ENCODE measurements around the gene EVA1C. TPM values are rescaled to one million over a fixed set of nuclear protein-coding genes. Genes with fewer than 3 reads are reported as not detected.

The EVA1C gene
- total RNA-seq, 1 donor from 2014 or later = 1.2 TPM

DNA sequence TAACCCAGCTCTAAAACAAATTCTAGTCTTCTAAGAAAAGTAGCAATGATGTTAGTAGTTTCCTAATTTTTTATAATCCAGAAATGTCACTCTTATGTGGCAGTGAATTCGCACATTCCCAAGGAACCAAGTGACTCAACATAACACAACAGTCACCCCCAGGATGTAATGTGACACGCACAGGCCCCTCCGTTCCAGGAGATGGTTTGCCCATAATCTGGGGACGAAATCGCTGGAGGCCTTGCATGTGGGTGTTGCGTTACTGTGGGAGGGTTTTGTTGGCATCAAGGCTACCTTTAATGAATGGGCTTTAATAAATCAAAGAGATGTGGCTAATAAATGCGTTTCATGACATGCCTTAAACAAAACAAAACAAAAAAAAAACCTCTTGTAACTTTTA, 50.9 kb downstream of the EVA1C start:
- no peak overlapping the region for H3K4me3 Mint-ChIP-seq
- H3K4me3 ChIP-seq = no peak overlapping the region
- TF ChIP-seq EZH2phosphoT487 (IDR thresholded peaks at IDR 0.05) (no peak), EZH2 (IDR thresholded peaks at IDR 0.05) (no peak)
- TF ChIP-seq, protein P1, sequence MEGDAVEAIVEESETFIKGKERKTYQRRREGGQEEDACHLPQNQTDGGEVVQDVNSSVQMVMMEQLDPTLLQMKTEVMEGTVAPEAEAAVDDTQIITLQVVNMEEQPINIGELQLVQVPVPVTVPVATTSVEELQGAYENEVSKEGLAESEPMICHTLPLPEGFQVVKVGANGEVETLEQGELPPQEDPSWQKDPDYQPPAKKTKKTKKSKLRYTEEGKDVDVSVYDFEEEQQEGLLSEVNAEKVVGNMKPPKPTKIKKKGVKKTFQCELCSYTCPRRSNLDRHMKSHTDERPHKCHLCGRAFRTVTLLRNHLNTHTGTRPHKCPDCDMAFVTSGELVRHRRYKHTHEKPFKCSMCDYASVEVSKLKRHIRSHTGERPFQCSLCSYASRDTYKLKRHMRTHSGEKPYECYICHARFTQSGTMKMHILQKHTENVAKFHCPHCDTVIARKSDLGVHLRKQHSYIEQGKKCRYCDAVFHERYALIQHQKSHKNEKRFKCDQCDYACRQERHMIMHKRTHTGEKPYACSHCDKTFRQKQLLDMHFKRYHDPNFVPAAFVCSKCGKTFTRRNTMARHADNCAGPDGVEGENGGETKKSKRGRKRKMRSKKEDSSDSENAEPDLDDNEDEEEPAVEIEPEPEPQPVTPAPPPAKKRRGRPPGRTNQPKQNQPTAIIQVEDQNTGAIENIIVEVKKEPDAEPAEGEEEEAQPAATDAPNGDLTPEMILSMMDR (IDR thresholded peaks at IDR 0.05) = no peak
- no peaks in the 10 kb centered on the region for H3K4me1 ChIP-seq
- H3K4me2 ChIP-seq = no peak overlapping the region
- peaks cover 2% of the 10 kb centered on the region for H3K4me1 Mint-ChIP-seq
- H3K36me3 Mint-ChIP-seq = no peaks in the 10 kb centered on the region
- H3K9me3 Mint-ChIP-seq = peaks cover 7% of the 10 kb centered on the region
- H3K27me3 Mint-ChIP-seq (ENCODE audit: insufficient read depth, low read depth) = peaks cover 3% of the 10 kb centered on the region
- no peaks in the 10 kb centered on the region for H3K79me2 ChIP-seq (ENCODE audit: low read depth)
- H3K27me3 ChIP-seq = no peaks in the 10 kb centered on the region
- no peak for DNase-seq (ENCODE audit: low spot score)
- H3F3A ChIP-seq (ENCODE audit: low read depth) = no peaks in the 10 kb centered on the region
- no peaks in the 10 kb centered on the region for H4K20me1 ChIP-seq (ENCODE audit: low read depth)
- no peaks in the 10 kb centered on the region for H3K9me3 ChIP-seq (ENCODE audit: low read depth)
- no peak overlapping the region for H3K27ac ChIP-seq
- no peaks in the 10 kb centered on the region for H3K36me3 ChIP-seq
- no peak overlapping the region for H2AFZ ChIP-seq (replicated peaks)
- H3K9ac ChIP-seq = no peak overlapping the region
- H3K27ac Mint-ChIP-seq = no peak overlapping the region

DNA sequence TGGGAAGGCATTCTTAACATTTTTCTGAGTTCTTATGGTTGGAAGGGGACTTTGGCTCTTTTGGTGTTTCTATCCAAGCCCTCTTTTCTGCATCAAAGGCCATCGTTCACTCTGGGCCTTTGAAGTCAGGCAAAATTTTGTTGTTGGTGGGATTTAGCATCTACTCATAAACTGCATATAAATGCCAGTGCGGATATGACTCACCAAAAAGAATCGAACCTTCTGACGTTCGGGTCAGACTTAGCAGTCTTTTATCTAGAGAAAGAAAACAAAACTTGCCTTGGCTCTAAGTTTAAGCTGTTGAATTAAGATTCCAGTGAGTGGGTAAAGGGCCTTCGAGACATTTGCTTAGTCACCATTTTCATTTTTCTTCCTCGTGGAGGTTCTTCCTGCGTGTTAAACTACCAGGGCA, 51.4 kb downstream of the EVA1C start:
- H3K9ac ChIP-seq = no peak overlapping the region

DNA sequence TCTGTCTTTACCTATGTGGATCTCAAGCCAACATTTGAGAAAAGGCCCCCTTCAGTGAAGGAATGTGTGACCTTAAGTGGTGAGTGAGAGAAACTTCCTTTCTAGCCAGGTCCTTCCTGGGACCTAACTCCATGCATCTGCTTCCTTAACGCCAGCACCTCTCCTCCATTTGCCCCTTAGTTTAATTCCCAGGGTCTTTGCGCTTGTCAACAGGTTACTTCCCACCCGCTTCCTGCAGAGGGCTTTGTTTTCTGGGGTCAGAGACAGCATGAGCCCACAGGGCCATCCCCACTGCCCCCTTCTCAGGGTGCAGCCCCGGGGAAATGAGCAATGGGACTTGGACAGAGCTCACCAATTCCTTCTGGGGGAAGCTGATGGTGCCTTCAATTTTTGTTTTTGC, 54.8 kb downstream of the EVA1C start:
- no peaks in the 10 kb centered on the region for H3K4me1 ChIP-seq
- TF ChIP-seq EZH2 (IDR thresholded peaks at IDR 0.05) (no peak), EZH2phosphoT487 (IDR thresholded peaks at IDR 0.05) (no peak)
- TF ChIP-seq, protein P1 (IDR thresholded peaks at IDR 0.05) = no peak
- H3K9me3 ChIP-seq (ENCODE audit: low read depth) = no peaks in the 10 kb centered on the region
- no peak overlapping the region for H3K4me3 Mint-ChIP-seq
- H3K4me1 Mint-ChIP-seq = peaks cover 7% of the 10 kb centered on the region
- no peak for DNase-seq (ENCODE audit: low spot score)
- H3K27ac ChIP-seq = no peak overlapping the region
- peaks cover 7% of the 10 kb centered on the region for H3K27me3 Mint-ChIP-seq (ENCODE audit: insufficient read depth, low read depth)
- H3K4me2 ChIP-seq = no peak overlapping the region
- H3K9me3 Mint-ChIP-seq = peaks cover 5% of the 10 kb centered on the region
- H3K9ac ChIP-seq = no peak overlapping the region
- no peaks in the 10 kb centered on the region for H3K27me3 ChIP-seq
- H3K36me3 ChIP-seq = no peaks in the 10 kb centered on the region
- H2AFZ ChIP-seq (replicated peaks) = no peak overlapping the region
- no peaks in the 10 kb centered on the region for H3K79me2 ChIP-seq (ENCODE audit: low read depth)
- no peaks in the 10 kb centered on the region for H3F3A ChIP-seq (ENCODE audit: low read depth)
- H3K27ac Mint-ChIP-seq = no peak overlapping the region
- no peaks in the 10 kb centered on the region for H3K36me3 Mint-ChIP-seq
- no peaks in the 10 kb centered on the region for H4K20me1 ChIP-seq (ENCODE audit: low read depth)
- H3K4me3 ChIP-seq = no peak overlapping the region

More for the DNA sequence above, 51.4 kb downstream of the EVA1C start:
- no peaks in the 10 kb centered on the region for H3K79me2 ChIP-seq (ENCODE audit: low read depth)
- no peak overlapping the region for H2AFZ ChIP-seq (replicated peaks)
- Mint-ChIP-seq H3K36me3 (no peaks in the 10 kb centered on the region), H3K4me1 (peaks cover 5% of the 10 kb centered on the region), H3K4me3 (no peak overlapping the region), H3K27ac (no peak overlapping the region), H3K9me3 (peaks cover 7% of the 10 kb centered on the region), H3K27me3 (ENCODE audit: insufficient read depth, low read depth) (peaks cover 3% of the 10 kb centered on the region)
- H3K9me3 ChIP-seq (ENCODE audit: low read depth) = no peaks in the 10 kb centered on the region
- no peak for DNase-seq (ENCODE audit: low spot score)
- H3K36me3 ChIP-seq = no peaks in the 10 kb centered on the region
- no peaks in the 10 kb centered on the region for H3K4me1 ChIP-seq
- H3F3A ChIP-seq (ENCODE audit: low read depth) = no peaks in the 10 kb centered on the region
- no peak overlapping the region for H3K27ac ChIP-seq
- TF ChIP-seq EZH2phosphoT487 (IDR thresholded peaks at IDR 0.05) (no peak), EZH2 (IDR thresholded peaks at IDR 0.05) (no peak)
- TF ChIP-seq, protein P1 (IDR thresholded peaks at IDR 0.05) = no peak
- H3K27me3 ChIP-seq = no peaks in the 10 kb centered on the region
- no peaks in the 10 kb centered on the region for H4K20me1 ChIP-seq (ENCODE audit: low read depth)
- H3K4me3 ChIP-seq = no peak overlapping the region
- no peak overlapping the region for H3K4me2 ChIP-seq

All from neural progenitor cell (in vitro differentiated cells).